ENCODE data around the gene CNR2.

- TF ChIP-seq CTCF (IDR thresholded peaks at IDR 0.05 in 8 of 11, conservative IDR thresholded peaks at IDR 0.05 in 3 of 11) = no peak
- no peak for TF ChIP-seq POLR2AphosphoS5 (IDR thresholded peaks at IDR 0.05)
These were observed 40.7 kb downstream of the CNR2 start for GRCh38 chr1:23872421-23872820.
